NCI-H2081 treated with DMSO at 0.1 percent for 48 hours (cell line): ENCODE results near the gene SLC39A1.

Experiments used
- DNase-seq: peaks from one replicate; lab custom pipeline; 2025; lab: John Stamatoyannopoulos, UW

Gene SLC39A1

GRCh38 chr1:153953859-153954365, 9.4 kb downstream of the SLC39A1 start:
- DNase-seq, result no peak

- DNase-seq, result no peak
Measured at GRCh38 chr1:153951801-153952200, 11.5 kb downstream of the SLC39A1 start.

GRCh38 chr1:153951183-153951582, 12.2 kb downstream of the SLC39A1 start:
- no peak for DNase-seq

DNA sequence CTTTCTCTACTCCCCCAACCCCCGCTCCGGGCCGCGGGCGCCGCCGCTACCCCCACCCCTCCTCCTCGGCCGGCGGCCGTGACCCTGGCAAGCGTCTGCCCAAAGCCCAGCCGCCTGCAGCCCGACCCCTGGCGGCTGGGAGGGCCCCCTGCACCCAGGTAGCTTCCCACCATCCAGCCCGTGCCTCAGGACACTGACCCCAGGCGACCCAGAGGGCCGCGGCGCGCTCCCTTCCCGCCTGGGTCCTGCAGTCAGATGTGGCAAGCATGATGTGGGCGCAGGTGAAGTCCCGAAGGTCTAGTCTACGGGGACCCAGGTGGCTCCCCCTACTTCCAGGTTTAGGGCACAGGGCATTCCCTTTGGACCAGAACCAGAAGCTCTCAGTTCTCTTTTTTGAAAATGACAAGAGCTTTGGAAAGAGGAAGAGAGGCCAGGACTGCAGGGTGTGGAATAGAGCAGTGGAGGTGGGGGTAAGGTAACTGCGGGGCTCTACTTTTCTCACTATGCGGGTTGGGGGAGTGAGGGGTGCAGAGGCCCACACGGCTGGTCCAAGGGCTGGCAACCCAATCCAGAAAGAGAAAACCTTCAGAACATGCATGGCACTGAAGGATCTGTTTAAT, 16.6 kb downstream of the SLC39A1 start, which contains the start of gene DENND4B:
DENND4B (minus strand) TSS at position 97 of the 620 bp plus-strand sequence. CDS start 2,344 bp downstream, outside the sequence.
- no peak for DNase-seq

DNA sequence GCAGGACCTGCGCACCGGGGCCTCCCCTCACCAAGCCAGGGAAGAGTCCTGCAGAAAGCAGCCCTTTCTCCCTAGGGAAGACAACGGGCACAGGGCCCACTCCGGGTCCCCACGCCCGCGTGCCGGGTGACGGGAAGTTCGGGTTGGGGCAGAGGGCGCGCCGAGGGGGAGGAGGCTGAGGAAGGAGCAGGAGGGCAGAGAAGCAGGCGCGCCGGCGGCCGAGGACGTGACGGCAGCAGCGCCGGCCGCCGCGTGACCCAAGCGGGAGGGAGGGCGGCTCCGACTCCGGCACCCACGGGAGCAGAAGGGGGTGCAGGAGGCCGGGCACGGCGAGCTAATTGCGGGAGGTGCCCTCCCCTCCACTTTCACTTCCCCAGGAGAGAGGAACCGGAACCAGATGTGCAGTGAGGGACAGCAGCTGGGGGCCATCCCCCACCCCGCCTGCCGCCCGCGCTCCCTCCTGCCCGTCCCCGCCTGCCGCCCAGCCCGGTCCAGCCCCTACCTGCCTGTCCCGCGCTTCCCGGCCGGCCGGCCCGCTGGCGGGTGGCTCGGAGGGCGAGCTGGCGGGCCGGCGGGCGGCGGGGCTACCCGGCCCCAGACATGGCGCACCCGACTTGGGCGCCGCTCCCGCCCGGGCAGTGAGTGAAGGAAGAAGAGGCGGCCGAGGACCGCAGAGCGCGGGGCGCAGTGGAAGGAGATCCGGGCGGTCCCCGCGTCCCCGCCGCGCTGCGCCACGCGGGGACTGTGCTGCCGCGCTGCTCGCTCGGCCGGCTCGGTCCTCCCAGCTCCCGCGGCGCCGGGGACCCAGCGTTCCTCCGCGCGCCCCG, 17.3 kb downstream of the SLC39A1 start:
- no peak for DNase-seq

GRCh38 chr1:153945131-153945794, 18.1 kb downstream of the SLC39A1 start:
- DNase-seq, result no peak

GRCh38 chr1:153944827-153945117, 18.6 kb downstream of the SLC39A1 start:
- no peak for DNase-seq

GRCh38 chr1:153944005-153944826, 19.1 kb downstream of the SLC39A1 start:
- no peak for DNase-seq

GRCh38 chr1:153942766-153943549, 20.4 kb downstream of the SLC39A1 start:
- no peak for DNase-seq

GRCh38 chr1:153941826-153942725, 21.3 kb downstream of the SLC39A1 start:
- DNase-seq, result no peak

DNA sequence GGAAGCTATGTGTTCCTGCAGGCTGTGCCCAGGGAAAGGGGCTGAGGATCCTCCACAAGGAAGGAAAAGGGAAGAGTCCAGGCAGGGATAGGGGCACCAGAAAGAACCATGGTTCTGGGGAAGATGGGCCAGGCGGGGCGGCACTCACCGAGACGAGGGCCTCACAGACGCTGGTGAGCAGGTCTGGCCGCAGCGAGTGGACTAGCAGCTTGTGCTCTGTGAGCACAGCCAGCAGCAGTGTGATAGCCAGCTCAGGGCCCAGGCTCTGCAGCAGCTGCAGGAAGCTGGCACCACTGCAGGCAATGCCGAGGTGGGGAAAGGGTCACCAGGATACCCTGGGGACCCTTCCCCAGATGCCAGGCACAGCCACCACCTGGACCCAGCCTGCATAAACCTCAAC, 22.6 kb downstream of the SLC39A1 start:
- no peak for DNase-seq

DNA sequence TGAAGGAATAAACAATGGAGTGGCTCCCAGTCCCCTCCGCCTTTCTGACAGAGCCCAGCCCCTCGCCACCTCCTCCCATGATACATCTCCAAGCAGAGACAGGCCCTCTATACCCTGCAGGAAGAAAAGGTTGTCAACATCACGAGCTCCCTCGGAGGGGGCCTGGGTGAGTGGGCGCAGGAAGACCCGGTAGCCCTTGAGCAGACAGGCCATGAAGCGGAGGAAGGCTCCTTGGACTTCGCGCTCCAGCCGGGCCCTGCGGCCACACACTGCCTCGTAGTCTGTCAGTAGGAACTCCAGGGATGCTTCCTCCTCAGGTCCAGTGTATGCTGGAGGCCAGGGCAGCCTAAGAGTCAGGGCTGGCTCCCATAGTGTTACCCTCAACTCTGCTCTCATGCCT, 23.9 kb downstream of the SLC39A1 start:
- no peak for DNase-seq

DNA sequence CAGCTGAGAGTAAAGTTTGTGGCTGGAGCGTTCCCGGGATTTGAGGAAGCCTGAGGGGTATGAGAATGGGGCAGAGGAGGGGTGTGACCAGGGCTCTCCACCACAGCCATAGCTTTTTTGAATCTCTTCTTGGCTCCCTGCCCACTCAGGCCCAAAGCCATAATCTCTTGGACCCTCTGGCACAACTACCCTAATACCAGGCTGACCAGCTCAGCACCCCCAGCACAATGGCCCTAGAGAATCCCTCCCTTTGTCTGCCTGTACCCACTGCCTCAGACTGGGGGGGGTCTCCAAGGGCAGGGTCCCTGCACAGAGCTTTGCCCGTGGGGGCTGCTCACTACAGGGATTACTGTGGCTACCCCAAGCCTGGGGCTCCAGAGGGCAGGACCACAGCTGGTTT, 24.3 kb downstream of the SLC39A1 start:
- DNase-seq, result no peak

GRCh38 chr1:153937331-153937730, 26.0 kb downstream of the SLC39A1 start:
- no peak for DNase-seq

GRCh38 chr1:153936011-153936802, 27.1 kb downstream of the SLC39A1 start:
- DNase-seq, result no peak

DNA sequence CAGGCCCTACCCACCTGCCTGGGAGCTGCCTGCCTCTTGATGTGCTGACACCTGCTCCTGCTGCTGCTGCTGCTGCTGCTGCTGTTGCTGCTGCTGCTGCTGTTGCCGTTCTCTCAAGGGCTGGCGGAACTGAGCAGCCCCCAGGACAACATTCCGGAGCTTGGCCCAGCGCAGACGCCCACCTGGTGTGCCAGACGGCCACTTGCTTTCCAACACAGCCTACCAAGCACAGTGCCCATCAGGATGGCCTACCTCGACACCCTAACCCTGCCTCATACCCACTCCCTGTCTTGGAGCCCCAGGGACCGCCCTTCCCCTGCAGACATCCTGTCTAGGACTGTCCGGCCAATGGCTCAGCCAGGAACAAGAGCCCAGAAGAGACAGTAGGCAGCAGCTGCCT, 28.6 kb downstream of the SLC39A1 start:
- DNase-seq, result no peak

- DNase-seq, result no peak
Measured at GRCh38 chr1:153933955-153934354, 29.4 kb downstream of the SLC39A1 start.

DNA sequence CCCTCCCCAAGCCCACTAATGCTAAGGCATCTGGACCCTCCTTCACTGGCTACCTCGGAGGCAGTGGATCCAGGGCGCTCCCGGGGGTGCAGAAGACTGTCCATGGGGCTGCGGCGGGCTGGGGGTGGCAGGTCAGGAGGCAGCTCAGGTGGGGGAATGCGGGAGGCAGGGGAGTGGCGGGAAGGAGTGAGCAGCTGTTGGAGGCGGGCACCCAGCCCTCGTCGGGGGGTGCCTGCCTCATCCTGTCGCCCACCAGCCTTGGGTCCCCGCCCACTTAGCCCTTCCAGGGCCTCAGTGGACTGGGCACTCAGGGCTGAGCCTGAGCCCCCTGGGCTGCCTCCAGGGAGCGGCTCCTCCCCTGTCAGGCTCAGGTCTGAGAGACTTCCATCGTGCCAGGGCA, 29.9 kb downstream of the SLC39A1 start:
- no peak for DNase-seq
